RWPE2 (cell line): ENCODE results near the gene CDC42EP4.

Experiments
- ATAC-seq: fragments of 200-7000 bp; cut with Tn5 transposase; 3 replicates; pipeline ENCODE4 v1.9.1; 2021; ENCODE audit warnings: low read depth
- DNase-seq: peaks from one replicate; pipeline ENCODE4 v3.0.0-alpha.2; 2020; ENCODE audit warnings: low spot score
- H3K27ac ChIP-seq: fragments of 450-650 bp; 2 replicates; pipeline ENCODE4 v1.5.1; 2017; ENCODE audit warnings: mild to moderate bottlenecking; ENCODE audit not compliant: poor library complexity, severe bottlenecking
- H3K27me3 ChIP-seq: fragments of 250-450 bp; sonication (Bioruptor Pico); 2 replicates; pipeline ENCODE4 v1.5.1; 2021; ENCODE audit warnings: mild to moderate bottlenecking, moderate library complexity; ENCODE audit not compliant: insufficient read depth, poor library complexity, severe bottlenecking
- H3K36me3 ChIP-seq: fragments of 250-450 bp; sonication (Bioruptor Pico); 2 replicates; pipeline ENCODE4 v1.5.1; 2020; ENCODE audit warnings: low read depth, mild to moderate bottlenecking, moderate library complexity
- H3K4me1 ChIP-seq: fragments of 250-450 bp; sonication (Bioruptor Pico); 2 replicates; pipeline ENCODE4 v1.5.1; 2021; ENCODE audit warnings: mild to moderate bottlenecking, moderate library complexity; ENCODE audit not compliant: insufficient read depth, poor library complexity, severe bottlenecking
- H3K4me3 ChIP-seq: fragments of 250-450 bp; sonication (Bioruptor Pico); 2 replicates; pipeline ENCODE4 v1.5.1; 2021; ENCODE audit warnings: mild to moderate bottlenecking, moderate library complexity; ENCODE audit not compliant: severe bottlenecking
- H3K9me3 ChIP-seq: fragments of 250-450 bp; sonication (Bioruptor Pico); 2 replicates; pipeline ENCODE4 v1.5.1; 2021; ENCODE audit warnings: mild to moderate bottlenecking, moderate library complexity; ENCODE audit not compliant: severe bottlenecking
- CTCF ChIP-seq: fragments of 450-650 bp; IDR thresholded peaks from one replicate; pipeline ENCODE4 v1.5.1; 2017; ENCODE audit warnings: mild to moderate bottlenecking, moderate library complexity; ENCODE audit not compliant: poor library complexity, severe bottlenecking

Gene CDC42EP4

GRCh38 chr17:73341350-73342049 is 29.7 kb upstream of the CDC42EP4 start:
- Histone ChIP-seq H3K4me1 (peaks cover 33% of the 10 kb centered on the region), H3K9me3 (no peaks in the 10 kb centered on the region)
- no peak for DNase-seq

GRCh38 chr17:73340093-73340596 is 28.3 kb upstream of the CDC42EP4 start:
- H3K4me3 ChIP-seq: no peak overlapping the region
- no peaks in the 10 kb centered on the region for H3K27me3 ChIP-seq
- ATAC-seq (peak; percentile 86), DNase-seq (peak; percentile 84)
- peak; percentile 50 for TF ChIP-seq CTCF
- H3K9me3 ChIP-seq: no peaks in the 10 kb centered on the region
- peaks cover 40% of the 10 kb centered on the region for H3K4me1 ChIP-seq
- peak overlapping the region; percentile 52 for H3K27ac ChIP-seq
- H3K36me3 ChIP-seq: no peaks in the 10 kb centered on the region

More at GRCh38 chr17:73341350-73342049, 29.7 kb upstream of the CDC42EP4 start:
- Histone ChIP-seq H3K36me3 (no peaks in the 10 kb centered on the region), H3K27me3 (no peaks in the 10 kb centered on the region), H3K27ac (peak overlapping the region; percentile 52), H3K4me3 (no peak overlapping the region)
- TF ChIP-seq CTCF: no peak
- peak; percentile 9; the same call in 2 of the 3 replicates for ATAC-seq

GRCh38 chr17:73338566-73339197 is 26.9 kb upstream of the CDC42EP4 start:
- no peaks in the 10 kb centered on the region for H3K36me3 ChIP-seq
- no peak overlapping the region for H3K4me3 ChIP-seq
- ATAC-seq: no peak
- H3K27ac ChIP-seq: no peak overlapping the region
- peaks cover 46% of the 10 kb centered on the region for H3K4me1 ChIP-seq
- H3K27me3 ChIP-seq: no peaks in the 10 kb centered on the region
- no peaks in the 10 kb centered on the region for H3K9me3 ChIP-seq
- TF ChIP-seq CTCF: no peak
- no peak for DNase-seq

GRCh38 chr17:73338050-73338521 is 26.3 kb upstream of the CDC42EP4 start:
- H3K36me3 ChIP-seq: no peaks in the 10 kb centered on the region
- no peaks in the 10 kb centered on the region for H3K27me3 ChIP-seq
- H3K9me3 ChIP-seq: no peaks in the 10 kb centered on the region
- H3K4me3 ChIP-seq: no peak overlapping the region
- no peak for DNase-seq
- H3K4me1 ChIP-seq: peaks cover 48% of the 10 kb centered on the region
- no peak for TF ChIP-seq CTCF
- H3K27ac ChIP-seq: no peak overlapping the region
- no peak for ATAC-seq

GRCh38 chr17:73337330-73337710 is 25.5 kb upstream of the CDC42EP4 start:
- Histone ChIP-seq H3K27ac (no peak overlapping the region), H3K36me3 (no peaks in the 10 kb centered on the region), H3K27me3 (no peaks in the 10 kb centered on the region), H3K4me1 (peaks cover 40% of the 10 kb centered on the region), H3K4me3 (no peak overlapping the region), H3K9me3 (no peaks in the 10 kb centered on the region)
- no peak for DNase-seq
- no peak for TF ChIP-seq CTCF
- ATAC-seq: no peak
